ENCODE data around the gene FBXO5. TPM values are rescaled to one million over a fixed set of nuclear protein-coding genes. Genes with fewer than 3 reads are reported as not detected.

The FBXO5 gene
- total RNA-seq, 1 donor = 5.1 TPM

DNA sequence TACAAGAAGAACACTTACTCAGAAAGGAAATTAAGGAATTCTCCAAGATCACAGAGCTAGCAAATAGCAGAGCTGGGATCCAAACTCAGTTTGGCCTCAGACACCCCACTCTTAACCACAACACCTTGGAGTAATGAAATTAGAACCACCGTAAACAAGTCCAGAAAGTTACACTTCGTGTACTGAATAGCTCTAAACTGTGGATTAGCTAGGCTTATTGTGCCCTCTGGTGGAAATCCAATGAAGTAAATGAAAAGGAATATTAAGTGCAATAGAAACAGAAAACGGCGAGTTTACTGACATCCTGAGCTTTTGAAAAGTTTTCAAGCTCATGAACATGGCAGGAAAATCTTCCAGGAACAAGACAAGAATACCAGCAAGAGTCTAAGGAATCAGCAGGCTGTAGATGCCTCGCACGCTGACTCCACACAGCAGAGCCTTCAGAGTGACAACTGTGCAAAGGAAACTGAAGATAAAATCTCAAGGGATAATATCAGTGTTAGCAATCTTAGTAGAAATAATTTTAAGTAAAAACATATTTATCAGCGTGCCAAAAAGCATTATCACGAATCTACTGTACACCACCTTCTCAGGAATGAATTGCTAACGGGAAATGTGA lies 34.6 kb downstream of the FBXO5 start:
- Histone ChIP-seq H3K4me3 (ENCODE audit: low read length) (no peak overlapping the region), H3K27me3 (ENCODE audit: insufficient read depth, low read length) (peaks cover 6% of the 10 kb centered on the region), H3K4me1 (ENCODE audit: insufficient read depth, low read length) (no peaks in the 10 kb centered on the region), H3K9me3 (ENCODE audit: low read depth, low read length) (no peaks in the 10 kb centered on the region)

DNA sequence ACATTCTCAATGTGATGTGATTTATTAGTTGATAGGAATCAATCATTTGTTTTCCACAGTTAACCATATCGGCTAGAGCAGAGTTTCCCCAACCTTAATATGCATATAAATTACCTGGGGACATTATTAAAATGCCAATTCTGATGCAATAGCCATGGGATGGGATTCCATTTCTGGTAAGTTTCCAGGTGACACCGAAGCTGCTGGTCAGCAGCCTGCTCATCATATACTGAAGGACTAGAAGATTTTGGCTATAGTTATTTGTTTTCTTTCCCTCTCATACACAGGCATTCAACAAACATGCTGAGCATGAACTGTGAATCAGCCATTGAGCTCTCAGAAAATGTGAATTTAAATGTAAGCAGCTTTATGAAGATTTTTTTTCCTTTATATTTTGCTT lies 35.8 kb downstream of the FBXO5 start:
- no peaks in the 10 kb centered on the region for H3K9me3 ChIP-seq (ENCODE audit: low read depth, low read length)
- H3K4me1 ChIP-seq (ENCODE audit: insufficient read depth, low read length) = no peaks in the 10 kb centered on the region
- H3K27me3 ChIP-seq (ENCODE audit: insufficient read depth, low read length) = peaks cover 6% of the 10 kb centered on the region
- H3K4me3 ChIP-seq (ENCODE audit: low read length) = no peak overlapping the region

DNA sequence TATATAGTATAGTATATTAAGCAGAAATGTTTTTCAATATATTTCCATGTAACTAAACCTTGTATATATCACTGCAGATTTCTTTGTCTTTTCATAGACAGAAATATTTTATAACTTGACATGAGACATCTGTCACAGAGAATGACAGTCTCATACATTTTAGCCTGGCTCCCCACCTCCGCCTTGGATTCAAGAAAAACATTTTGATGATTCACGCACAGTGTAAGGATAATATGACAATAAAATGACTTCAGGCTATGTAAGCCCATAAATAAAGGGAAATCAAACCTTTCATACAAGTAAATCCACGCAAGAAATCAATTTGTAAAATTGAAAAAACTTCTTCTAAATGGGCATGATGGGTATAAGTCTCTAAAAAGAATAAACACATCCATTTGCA lies 36.4 kb downstream of the FBXO5 start:
- Histone ChIP-seq H3K9me3 (ENCODE audit: low read depth, low read length) (no peaks in the 10 kb centered on the region), H3K4me3 (ENCODE audit: low read length) (no peak overlapping the region), H3K27me3 (ENCODE audit: insufficient read depth, low read length) (peaks cover 6% of the 10 kb centered on the region), H3K4me1 (ENCODE audit: insufficient read depth, low read length) (no peaks in the 10 kb centered on the region)

DNA sequence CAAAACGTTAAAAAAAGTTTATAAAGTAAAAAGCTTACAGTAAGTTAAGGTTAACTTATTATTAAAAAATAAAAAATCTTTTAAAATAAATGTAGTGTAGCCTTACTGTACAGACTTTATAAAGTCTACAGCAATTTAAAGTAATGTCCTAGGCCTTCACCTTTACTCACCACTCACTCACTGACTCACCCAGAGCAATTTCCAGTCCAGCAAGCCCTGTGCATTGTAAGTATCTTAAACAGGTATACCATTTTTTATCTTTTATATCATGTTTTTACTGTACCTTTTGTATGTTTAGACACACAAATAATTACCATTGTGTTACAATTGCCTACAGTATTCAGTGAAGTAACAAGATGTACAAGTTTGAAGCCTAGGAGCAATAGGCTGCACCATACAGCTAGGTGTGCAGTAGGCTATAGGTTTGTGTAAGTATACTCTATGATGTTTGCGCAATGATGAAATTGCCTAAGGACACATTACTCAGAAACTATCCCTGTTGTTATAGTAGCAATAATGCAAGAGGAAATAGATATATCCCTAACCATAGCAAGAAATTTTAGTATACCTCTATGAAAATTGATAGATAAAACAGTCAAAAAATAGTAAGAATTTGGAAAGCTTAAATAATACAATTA lies 39.5 kb downstream of the FBXO5 start:
- H3K4me3 ChIP-seq (ENCODE audit: low read length) = no peak overlapping the region
- H3K27me3 ChIP-seq (ENCODE audit: insufficient read depth, low read length) = peaks cover 8% of the 10 kb centered on the region
- H3K4me1 ChIP-seq (ENCODE audit: insufficient read depth, low read length) = no peaks in the 10 kb centered on the region
- H3K9me3 ChIP-seq (ENCODE audit: low read depth, low read length) = no peaks in the 10 kb centered on the region

DNA sequence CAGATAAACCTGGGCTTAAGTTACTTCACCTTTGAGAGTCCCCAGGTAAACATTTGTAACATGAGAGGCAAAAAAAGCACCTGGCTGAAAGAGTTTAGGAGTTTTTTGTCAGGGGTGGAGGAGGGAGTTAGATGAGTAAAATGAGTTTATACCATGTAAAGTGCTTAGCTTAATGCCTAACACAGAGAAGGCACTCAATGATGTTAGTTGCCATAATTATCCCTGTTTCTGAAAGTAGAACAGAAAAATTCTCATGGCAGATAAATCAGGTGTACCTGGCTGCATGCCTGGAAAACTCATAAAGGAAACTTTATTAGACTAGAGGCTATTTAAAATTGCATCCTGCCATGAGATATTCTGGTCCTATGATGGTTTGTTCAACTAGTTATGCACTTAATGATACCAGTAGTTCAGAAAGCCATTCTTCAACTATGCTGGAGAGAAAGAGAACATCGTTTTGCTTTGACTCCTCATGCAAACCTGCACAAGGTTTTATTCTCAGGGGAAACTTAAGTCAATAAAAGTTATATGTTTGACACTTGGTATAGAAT lies 40.4 kb downstream of the FBXO5 start:
- Histone ChIP-seq H3K4me1 (ENCODE audit: insufficient read depth, low read length) (no peaks in the 10 kb centered on the region), H3K9me3 (ENCODE audit: low read depth, low read length) (no peaks in the 10 kb centered on the region), H3K27me3 (ENCODE audit: insufficient read depth, low read length) (peaks cover 8% of the 10 kb centered on the region), H3K4me3 (ENCODE audit: low read length) (no peak overlapping the region)

DNA sequence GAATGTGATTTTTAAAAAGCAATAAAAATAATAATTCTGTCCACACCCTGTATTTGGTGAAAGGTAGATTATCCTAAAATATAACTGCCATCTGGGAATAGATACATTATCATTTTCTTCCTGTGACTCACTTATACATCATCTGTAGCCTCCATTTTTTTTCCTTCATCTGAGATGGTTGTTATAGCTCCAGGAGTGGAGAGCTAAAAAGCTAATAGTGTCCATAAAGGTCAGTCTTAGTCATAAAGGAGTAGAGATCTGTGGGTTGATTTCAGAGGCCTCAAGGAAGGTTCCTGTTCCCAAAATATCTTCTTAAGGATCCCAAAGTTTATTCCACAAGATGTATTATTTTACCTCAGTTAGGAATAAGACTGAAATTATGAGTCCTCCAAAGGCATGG lies 41.1 kb downstream of the FBXO5 start:
- H3K4me3 ChIP-seq (ENCODE audit: low read length) = no peak overlapping the region
- H3K9me3 ChIP-seq (ENCODE audit: low read depth, low read length) = no peaks in the 10 kb centered on the region
- H3K27me3 ChIP-seq (ENCODE audit: insufficient read depth, low read length) = peaks cover 4% of the 10 kb centered on the region
- H3K4me1 ChIP-seq (ENCODE audit: insufficient read depth, low read length) = no peaks in the 10 kb centered on the region

DNA sequence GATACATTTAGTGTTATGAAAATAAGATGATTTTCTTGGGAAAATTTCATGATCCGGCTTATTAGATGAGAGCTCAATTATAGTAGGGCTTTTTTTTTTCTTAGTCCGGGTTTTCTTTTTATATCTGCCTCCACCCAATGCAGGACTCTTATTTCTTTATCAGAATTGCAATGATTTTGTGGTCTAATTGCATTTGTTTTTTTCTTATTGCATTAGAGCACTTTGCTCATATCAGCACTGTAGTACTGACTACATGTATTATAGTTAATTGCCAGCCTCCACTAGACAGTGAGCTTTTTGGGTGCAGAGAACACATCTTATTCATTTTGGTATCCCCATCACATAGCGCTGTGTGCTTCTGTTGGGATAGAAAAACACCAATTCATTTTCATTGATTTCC lies 50.0 kb downstream of the FBXO5 start:
- Histone ChIP-seq H3K4me3 (ENCODE audit: low read length) (no peak overlapping the region), H3K9me3 (ENCODE audit: low read depth, low read length) (no peaks in the 10 kb centered on the region), H3K27me3 (ENCODE audit: insufficient read depth, low read length) (no peaks in the 10 kb centered on the region), H3K4me1 (ENCODE audit: insufficient read depth, low read length) (no peaks in the 10 kb centered on the region)

DNA sequence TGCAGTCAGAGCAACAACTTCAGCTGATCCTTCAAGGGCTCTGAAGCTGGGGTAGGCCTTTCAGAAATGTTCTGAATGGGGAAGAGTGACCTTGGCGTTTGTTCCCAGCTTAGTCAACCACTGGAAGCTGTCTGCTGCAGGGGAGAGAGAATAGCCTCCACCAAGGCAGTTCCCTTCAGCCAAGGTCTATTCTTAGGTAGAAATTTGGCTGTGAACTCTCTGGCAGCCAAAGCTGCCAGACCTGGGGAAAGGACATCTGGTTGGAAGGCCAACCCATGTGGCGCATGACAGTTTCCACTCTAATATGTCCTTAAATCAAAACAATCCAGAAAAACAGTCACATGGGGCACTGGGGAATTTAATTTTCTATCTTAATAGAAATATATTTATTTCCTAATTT lies 60.1 kb downstream of the FBXO5 start:
- Histone ChIP-seq H3K9me3 (ENCODE audit: low read depth, low read length) (no peaks in the 10 kb centered on the region), H3K27me3 (ENCODE audit: insufficient read depth, low read length) (no peaks in the 10 kb centered on the region), H3K4me1 (ENCODE audit: insufficient read depth, low read length) (no peaks in the 10 kb centered on the region), H3K4me3 (ENCODE audit: low read length) (no peak overlapping the region)

Other genes with a start within 250 kb of the FBXO5 start
- not detected for gene VIP, start 232.2 kb downstream of the FBXO5 start, total RNA-seq
- gene MTRF1L, start 19.7 kb upstream of the FBXO5 start, total RNA-seq = 24.7 TPM
- gene RGS17, start 148.2 kb upstream of the FBXO5 start, total RNA-seq = not detected